Testis (tissue), 2 donors: ENCODE results near the gene CLK3.

Experiments used
- POLR2A ChIP-seq: fragments of 450-650 bp; IDR thresholded peaks from one replicate; pipeline ENCODE4 v1.6.1; 2017; ENCODE audit warnings: antibody characterized with exemption, mild to moderate bottlenecking, moderate library complexity
- TF ChIP-seq, protein P1 (sequence below), 3 experiments: fragments of 450-650 bp in 2 of 3; fragments of 200-600 bp in 1 of 3; sonication (generic) in 1 of 3; IDR thresholded peaks; one replicate each; pipeline ENCODE4 v1.5.1; 2016 to 2019; ENCODE audit warnings: antibody characterized with exemption in 3 of 3, mild to moderate bottlenecking in 2 of 3, moderate library complexity in 1 of 3

DNA sequence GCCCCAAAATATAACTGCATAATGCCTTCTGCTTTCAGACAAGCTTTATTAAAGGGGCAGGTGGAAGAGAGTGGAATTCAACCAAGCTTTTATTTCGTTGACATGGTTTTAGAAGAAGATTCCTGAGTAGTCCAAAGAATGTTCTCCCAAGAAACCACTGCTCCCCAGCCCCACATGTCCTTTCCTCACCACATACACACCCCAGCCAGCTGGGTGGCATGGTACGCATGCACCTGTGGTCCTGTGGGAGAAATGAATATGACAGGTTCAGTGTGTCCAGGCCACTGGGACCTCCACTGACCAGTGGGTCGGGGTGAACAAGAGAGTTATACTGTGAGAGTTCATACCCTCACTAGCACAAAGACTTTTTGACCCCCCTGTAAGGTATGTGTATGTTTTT lies 44.4 kb upstream of the CLK3 start:
- TF ChIP-seq, protein P1, sequence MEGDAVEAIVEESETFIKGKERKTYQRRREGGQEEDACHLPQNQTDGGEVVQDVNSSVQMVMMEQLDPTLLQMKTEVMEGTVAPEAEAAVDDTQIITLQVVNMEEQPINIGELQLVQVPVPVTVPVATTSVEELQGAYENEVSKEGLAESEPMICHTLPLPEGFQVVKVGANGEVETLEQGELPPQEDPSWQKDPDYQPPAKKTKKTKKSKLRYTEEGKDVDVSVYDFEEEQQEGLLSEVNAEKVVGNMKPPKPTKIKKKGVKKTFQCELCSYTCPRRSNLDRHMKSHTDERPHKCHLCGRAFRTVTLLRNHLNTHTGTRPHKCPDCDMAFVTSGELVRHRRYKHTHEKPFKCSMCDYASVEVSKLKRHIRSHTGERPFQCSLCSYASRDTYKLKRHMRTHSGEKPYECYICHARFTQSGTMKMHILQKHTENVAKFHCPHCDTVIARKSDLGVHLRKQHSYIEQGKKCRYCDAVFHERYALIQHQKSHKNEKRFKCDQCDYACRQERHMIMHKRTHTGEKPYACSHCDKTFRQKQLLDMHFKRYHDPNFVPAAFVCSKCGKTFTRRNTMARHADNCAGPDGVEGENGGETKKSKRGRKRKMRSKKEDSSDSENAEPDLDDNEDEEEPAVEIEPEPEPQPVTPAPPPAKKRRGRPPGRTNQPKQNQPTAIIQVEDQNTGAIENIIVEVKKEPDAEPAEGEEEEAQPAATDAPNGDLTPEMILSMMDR (IDR thresholded peaks at IDR 0.05), result no peak
- TF ChIP-seq POLR2A, result no peak
